GM15510 (cell line): ENCODE measurements around the gene OSBPL2.

Experiments
- POLR2A ChIP-seq: IDR thresholded peaks from 3 replicates; pipeline ENCODE4 v1.6.1; 2011; ENCODE audit warnings: borderline replicate concordance; ENCODE audit not compliant: insufficient read length; ENCODE audit errors: extremely low read depth

The OSBPL2 gene

GRCh38 chr20:62326959-62327725, 88.8 kb downstream of the OSBPL2 start:
- TF ChIP-seq POLR2A, result no peak

- no peak for TF ChIP-seq POLR2A
Observed at GRCh38 chr20:62327726-62328495, 89.6 kb downstream of the OSBPL2 start.

- TF ChIP-seq POLR2A, result no peak
Observed at GRCh38 chr20:62328684-62329388, 90.5 kb downstream of the OSBPL2 start.

- no peak for TF ChIP-seq POLR2A
Observed at GRCh38 chr20:62329389-62330377, 91.4 kb downstream of the OSBPL2 start.

GRCh38 chr20:62330576-62331317, 92.4 kb downstream of the OSBPL2 start:
- TF ChIP-seq POLR2A, result no peak

GRCh38 chr20:62331347-62331746, 93.0 kb downstream of the OSBPL2 start:
- no peak for TF ChIP-seq POLR2A

GRCh38 chr20:62332421-62332820, 94.1 kb downstream of the OSBPL2 start:
- TF ChIP-seq POLR2A, result no peak

GRCh38 chr20:62332989-62333819, 94.9 kb downstream of the OSBPL2 start:
- no peak for TF ChIP-seq POLR2A

- TF ChIP-seq POLR2A, result no peak
Observed at GRCh38 chr20:62333820-62334595, 95.7 kb downstream of the OSBPL2 start.

- TF ChIP-seq POLR2A, result no peak
Observed at GRCh38 chr20:62334881-62335280, 96.6 kb downstream of the OSBPL2 start.

GRCh38 chr20:62335532-62335931, 97.2 kb downstream of the OSBPL2 start:
- TF ChIP-seq POLR2A, result no peak

- TF ChIP-seq POLR2A, result no peak
Observed at GRCh38 chr20:62336329-62336728, 98.0 kb downstream of the OSBPL2 start.

GRCh38 chr20:62336775-62337557, 98.6 kb downstream of the OSBPL2 start:
- no peak for TF ChIP-seq POLR2A
